Tibial nerve (tissue), 3 donors: Measurements from ENCODE around the gene KLF3.

Source experiments
- POLR2A ChIP-seq, 2 donors: fragments of 450-650 bp; IDR thresholded peaks; one replicate each; pipeline ENCODE4 v1.6.1; 2017; ENCODE audit warnings: antibody characterized with exemption in 2 of 2, mild to moderate bottlenecking in 2 of 2, moderate library complexity in 2 of 2
- TF ChIP-seq, protein P1 (sequence below), 5 experiments: fragments of 200-600 bp in 3 of 5; fragments of 450-650 bp in 2 of 5; sonication (generic) in 3 of 5; IDR thresholded peaks; one replicate each; pipeline ENCODE4 v1.5.1; 2016 to 2019; ENCODE audit warnings: antibody characterized with exemption in 5 of 5, mild to moderate bottlenecking in 3 of 5, moderate library complexity in 2 of 5

DNA sequence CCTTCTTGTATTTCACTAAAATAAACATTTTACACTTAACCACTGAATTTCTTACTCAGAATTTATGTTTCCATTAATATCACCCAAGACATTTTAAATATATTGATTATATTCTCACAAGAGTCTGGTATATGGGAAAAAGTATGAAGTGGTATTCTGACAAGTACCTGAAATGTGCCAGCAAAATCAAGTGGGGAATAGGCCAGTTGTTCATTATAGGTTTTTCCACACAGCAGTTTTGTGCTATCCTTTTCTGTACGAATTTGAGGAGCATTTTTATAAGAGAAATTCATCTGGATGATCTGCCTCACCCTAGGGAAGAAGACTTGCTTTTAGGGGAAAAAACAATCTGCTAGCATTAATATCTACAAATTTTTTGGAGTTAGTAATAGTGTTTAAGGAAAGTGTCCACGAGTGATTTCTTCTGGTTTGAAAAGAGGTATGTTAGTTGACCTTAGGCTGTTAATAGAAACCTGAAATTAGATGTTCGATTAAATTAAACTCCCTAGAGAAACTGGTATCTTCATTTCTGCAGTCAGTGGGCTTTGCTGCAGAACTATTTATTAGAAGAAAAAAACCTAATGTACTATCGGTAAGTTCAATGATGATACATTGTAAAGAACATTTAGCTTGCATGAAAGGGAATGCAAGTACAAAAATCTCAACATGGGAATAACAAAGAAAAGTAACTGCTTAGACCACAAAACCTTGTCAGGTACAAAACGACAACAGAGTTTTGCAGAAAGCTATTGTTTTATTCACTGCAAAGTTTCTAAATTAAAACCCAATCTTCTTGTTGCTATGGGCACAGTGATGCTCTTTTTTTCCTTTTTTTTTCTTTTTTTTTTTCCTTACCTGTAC is 1.8 kb downstream of the KLF3 start:
- TF ChIP-seq, protein P1, sequence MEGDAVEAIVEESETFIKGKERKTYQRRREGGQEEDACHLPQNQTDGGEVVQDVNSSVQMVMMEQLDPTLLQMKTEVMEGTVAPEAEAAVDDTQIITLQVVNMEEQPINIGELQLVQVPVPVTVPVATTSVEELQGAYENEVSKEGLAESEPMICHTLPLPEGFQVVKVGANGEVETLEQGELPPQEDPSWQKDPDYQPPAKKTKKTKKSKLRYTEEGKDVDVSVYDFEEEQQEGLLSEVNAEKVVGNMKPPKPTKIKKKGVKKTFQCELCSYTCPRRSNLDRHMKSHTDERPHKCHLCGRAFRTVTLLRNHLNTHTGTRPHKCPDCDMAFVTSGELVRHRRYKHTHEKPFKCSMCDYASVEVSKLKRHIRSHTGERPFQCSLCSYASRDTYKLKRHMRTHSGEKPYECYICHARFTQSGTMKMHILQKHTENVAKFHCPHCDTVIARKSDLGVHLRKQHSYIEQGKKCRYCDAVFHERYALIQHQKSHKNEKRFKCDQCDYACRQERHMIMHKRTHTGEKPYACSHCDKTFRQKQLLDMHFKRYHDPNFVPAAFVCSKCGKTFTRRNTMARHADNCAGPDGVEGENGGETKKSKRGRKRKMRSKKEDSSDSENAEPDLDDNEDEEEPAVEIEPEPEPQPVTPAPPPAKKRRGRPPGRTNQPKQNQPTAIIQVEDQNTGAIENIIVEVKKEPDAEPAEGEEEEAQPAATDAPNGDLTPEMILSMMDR (IDR thresholded peaks at IDR 0.05) = no peak
- TF ChIP-seq POLR2A (IDR thresholded peaks at IDR 0.05) = no peak
